Measurements from ENCODE around the gene DYNLL1.

DYNLL1 gene

GRCh38 chr12:120542166-120542565 is 46.3 kb downstream of the DYNLL1 start:
- Histone ChIP-seq H3K79me2 (ENCODE audit: control insufficient read depth, low read length) (peaks cover 89% of the 10 kb centered on the region), H3K4me3 (ENCODE audit: low read length) (no peak overlapping the region), H3K36me3 (ENCODE audit: control insufficient read depth, low read length) (peaks cover 76% of the 10 kb centered on the region), H3K9me2 (replicated peaks; ENCODE audit: control insufficient read depth, low read length) (no peaks in the 10 kb centered on the region), H3K9me3 (ENCODE audit: control insufficient read depth, insufficient read depth, low read length) (no peaks in the 10 kb centered on the region), H3K4me1 (ENCODE audit: control insufficient read depth, low read length) (peaks cover 19% of the 10 kb centered on the region), H3F3A (ENCODE audit: control insufficient read depth, insufficient read depth) (no peaks in the 10 kb centered on the region), H4K20me1 (ENCODE audit: control insufficient read depth, insufficient read depth, low read depth, low read length) (peaks cover 15% of the 10 kb centered on the region), H3K4me2 (ENCODE audit: low read length) (no peak overlapping the region), H3K27ac (ENCODE audit: low read depth, low read length) (no peak overlapping the region), H3K27me3 (ENCODE audit: control insufficient read depth, low read length) (no peaks in the 10 kb centered on the region)
- TF ChIP-seq EZH2phosphoT487 (IDR thresholded peaks at IDR 0.05; ENCODE audit: borderline replicate concordance, low read length), result no peak
- TF ChIP-seq, protein P1, sequence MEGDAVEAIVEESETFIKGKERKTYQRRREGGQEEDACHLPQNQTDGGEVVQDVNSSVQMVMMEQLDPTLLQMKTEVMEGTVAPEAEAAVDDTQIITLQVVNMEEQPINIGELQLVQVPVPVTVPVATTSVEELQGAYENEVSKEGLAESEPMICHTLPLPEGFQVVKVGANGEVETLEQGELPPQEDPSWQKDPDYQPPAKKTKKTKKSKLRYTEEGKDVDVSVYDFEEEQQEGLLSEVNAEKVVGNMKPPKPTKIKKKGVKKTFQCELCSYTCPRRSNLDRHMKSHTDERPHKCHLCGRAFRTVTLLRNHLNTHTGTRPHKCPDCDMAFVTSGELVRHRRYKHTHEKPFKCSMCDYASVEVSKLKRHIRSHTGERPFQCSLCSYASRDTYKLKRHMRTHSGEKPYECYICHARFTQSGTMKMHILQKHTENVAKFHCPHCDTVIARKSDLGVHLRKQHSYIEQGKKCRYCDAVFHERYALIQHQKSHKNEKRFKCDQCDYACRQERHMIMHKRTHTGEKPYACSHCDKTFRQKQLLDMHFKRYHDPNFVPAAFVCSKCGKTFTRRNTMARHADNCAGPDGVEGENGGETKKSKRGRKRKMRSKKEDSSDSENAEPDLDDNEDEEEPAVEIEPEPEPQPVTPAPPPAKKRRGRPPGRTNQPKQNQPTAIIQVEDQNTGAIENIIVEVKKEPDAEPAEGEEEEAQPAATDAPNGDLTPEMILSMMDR (IDR thresholded peaks at IDR 0.05; ENCODE audit: low read depth, low read length, poor library complexity, severe bottlenecking), result no peak

DNA sequence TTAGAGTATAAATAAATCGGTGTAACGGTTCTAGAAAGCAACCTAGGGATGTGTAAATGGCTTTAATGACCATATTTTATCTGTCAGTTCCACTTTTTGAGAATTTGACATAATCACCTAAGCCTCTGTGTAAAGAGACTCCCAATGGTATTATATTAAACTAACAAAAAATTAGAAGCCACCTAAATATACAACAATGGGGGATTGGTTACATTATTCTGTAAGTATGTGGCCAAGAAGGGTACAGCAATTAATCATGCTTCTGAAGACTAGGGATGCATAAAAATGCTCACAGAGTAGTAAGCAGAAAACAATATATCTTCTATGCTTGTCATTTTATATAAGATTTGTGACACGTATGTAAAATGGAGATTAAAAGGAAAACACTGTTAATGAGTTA is 48.8 kb downstream of the DYNLL1 start:
- H3K4me2 ChIP-seq (ENCODE audit: low read length), result no peak overlapping the region
- H3F3A ChIP-seq (ENCODE audit: control insufficient read depth, insufficient read depth), result no peaks in the 10 kb centered on the region
- H3K9me2 ChIP-seq (replicated peaks; ENCODE audit: control insufficient read depth, low read length), result no peaks in the 10 kb centered on the region
- H3K4me1 ChIP-seq (ENCODE audit: control insufficient read depth, low read length), result no peaks in the 10 kb centered on the region
- no peaks in the 10 kb centered on the region for H4K20me1 ChIP-seq (ENCODE audit: control insufficient read depth, insufficient read depth, low read depth, low read length)
- no peak overlapping the region for H3K4me3 ChIP-seq (ENCODE audit: low read length)
- H3K36me3 ChIP-seq (ENCODE audit: control insufficient read depth, low read length), result peaks cover 72% of the 10 kb centered on the region
- H3K27ac ChIP-seq (ENCODE audit: low read depth, low read length), result no peak overlapping the region
- peaks cover 82% of the 10 kb centered on the region for H3K79me2 ChIP-seq (ENCODE audit: control insufficient read depth, low read length)
- no peaks in the 10 kb centered on the region for H3K27me3 ChIP-seq (ENCODE audit: control insufficient read depth, low read length)
- TF ChIP-seq EZH2phosphoT487 (IDR thresholded peaks at IDR 0.05; ENCODE audit: borderline replicate concordance, low read length), result no peak
- TF ChIP-seq, protein P1 (IDR thresholded peaks at IDR 0.05; ENCODE audit: low read depth, low read length, poor library complexity, severe bottlenecking), result no peak
- no peaks in the 10 kb centered on the region for H3K9me3 ChIP-seq (ENCODE audit: control insufficient read depth, insufficient read depth, low read length)

DNA sequence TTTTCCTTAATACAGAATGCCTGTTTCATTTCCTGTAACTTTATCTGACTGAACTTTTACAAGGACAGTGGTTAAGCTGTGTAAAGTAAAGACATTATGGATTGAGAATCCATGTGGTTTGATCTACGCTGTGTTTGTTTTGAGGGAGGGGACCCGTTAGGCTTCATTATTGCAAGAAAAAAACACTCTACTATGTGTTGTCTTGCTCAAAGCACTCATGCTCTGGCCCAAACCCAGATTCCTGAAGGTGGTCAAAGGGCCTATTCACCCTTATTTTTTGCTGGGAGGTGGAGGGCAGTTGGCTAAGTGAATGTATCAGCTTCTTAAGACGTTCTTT is 50.1 kb downstream of the DYNLL1 start:
- Histone ChIP-seq H3K79me2 (ENCODE audit: control insufficient read depth, low read length) (peaks cover 73% of the 10 kb centered on the region), H3K27ac (ENCODE audit: low read depth, low read length) (no peak overlapping the region), H3K4me2 (ENCODE audit: low read length) (no peak overlapping the region), H3F3A (ENCODE audit: control insufficient read depth, insufficient read depth) (no peaks in the 10 kb centered on the region), H3K9me3 (ENCODE audit: control insufficient read depth, insufficient read depth, low read length) (no peaks in the 10 kb centered on the region), H3K4me1 (ENCODE audit: control insufficient read depth, low read length) (no peaks in the 10 kb centered on the region), H4K20me1 (ENCODE audit: control insufficient read depth, insufficient read depth, low read depth, low read length) (no peaks in the 10 kb centered on the region), H3K27me3 (ENCODE audit: control insufficient read depth, low read length) (no peaks in the 10 kb centered on the region), H3K36me3 (ENCODE audit: control insufficient read depth, low read length) (peaks cover 68% of the 10 kb centered on the region), H3K4me3 (ENCODE audit: low read length) (no peak overlapping the region), H3K9me2 (replicated peaks; ENCODE audit: control insufficient read depth, low read length) (no peaks in the 10 kb centered on the region)
- TF ChIP-seq, protein P1 (IDR thresholded peaks at IDR 0.05; ENCODE audit: low read depth, low read length, poor library complexity, severe bottlenecking), result no peak
- TF ChIP-seq EZH2phosphoT487 (IDR thresholded peaks at IDR 0.05; ENCODE audit: borderline replicate concordance, low read length), result no peak

Measured in DOHH2 (cell line).